Mucosa of descending colon (tissue), 3 donors: ENCODE data around the gene NFIX. TPM values are rescaled to one million over a fixed set of nuclear protein-coding genes. Genes with fewer than 3 reads are reported as not detected.
A peak's percentile ranks its signal among the peaks of the same experiment; 100 is the strongest.
"Not testable (repeated sequence)": the region's sequence is repeated elsewhere in the genome, so short reads cannot be mapped to it uniquely, and the experiment has no call there.

Source experiments
- ATAC-seq: fragments of 200-7000 bp; cut with Tn5 transposase; one replicate; pipeline ENCODE4 v1.9.1; 2020; ENCODE audit warnings: mild to moderate bottlenecking, moderate library complexity
- DNase-seq, 3 donors: peaks; one replicate each; pipeline ENCODE4 v3.0.0-alpha.2; 2020
- H3K36me3 ChIP-seq: fragments of 200-600 bp; one replicate; pipeline ENCODE4 v1.8.0; 2021; ENCODE audit warnings: low read depth, mild to moderate bottlenecking
- H3K4me1 ChIP-seq: fragments of 200-600 bp; one replicate; pipeline ENCODE4 v1.8.0; 2021; ENCODE audit warnings: low read depth, mild to moderate bottlenecking
- H3K4me3 ChIP-seq: fragments of 200-600 bp; one replicate; pipeline ENCODE4 v1.8.0; 2021; ENCODE audit warnings: mild to moderate bottlenecking
- H3K9me3 ChIP-seq: fragments of 200-600 bp; one replicate; pipeline ENCODE4 v1.8.0; 2021; ENCODE audit warnings: mild to moderate bottlenecking
- intact Hi-C, 2 donors: fragments of 100-400 bp; cut with DNase I in 1 of 2; cut with micrococcal nuclease in 1 of 2; formaldehyde crosslinking; loops; one replicate each; pipeline versions ENCODE4 v1.11.0 to v1.11.1; 2022; cut with DNase I, micrococcal nuclease
- total RNA-seq, 3 donors: library from RNA; stranded (reverse); fragmentation: NEBNext Ultra II Directional in 2 of 3; extraction: Animal tissue kit (Norgen Biotek cat#: 25700) in 2 of 3; gene quantifications; one replicate each; pipeline versions ENCODE4 v1.2.1 to v1.2.4, GENCODE V29; 2021 to 2023
- TF ChIP-seq, protein P1 (sequence below): fragments of 200-600 bp; IDR thresholded peaks from one replicate; pipeline ENCODE4 v1.8.0; 2022; ENCODE audit warnings: antibody characterized with exemption, mild to moderate bottlenecking
- donor health status: DM: no; HTN: no; CAD: no; lungs with moderate emphysema.
- donor health status: DM: no; HTN: no; CAD: no.
- donor health status: DM: no; HTN: yes; CAD: no.

The NFIX gene
- total RNA-seq, 3 donors from 2014 or later = 59.4 to 238 (median 64.6) TPM

DNA sequence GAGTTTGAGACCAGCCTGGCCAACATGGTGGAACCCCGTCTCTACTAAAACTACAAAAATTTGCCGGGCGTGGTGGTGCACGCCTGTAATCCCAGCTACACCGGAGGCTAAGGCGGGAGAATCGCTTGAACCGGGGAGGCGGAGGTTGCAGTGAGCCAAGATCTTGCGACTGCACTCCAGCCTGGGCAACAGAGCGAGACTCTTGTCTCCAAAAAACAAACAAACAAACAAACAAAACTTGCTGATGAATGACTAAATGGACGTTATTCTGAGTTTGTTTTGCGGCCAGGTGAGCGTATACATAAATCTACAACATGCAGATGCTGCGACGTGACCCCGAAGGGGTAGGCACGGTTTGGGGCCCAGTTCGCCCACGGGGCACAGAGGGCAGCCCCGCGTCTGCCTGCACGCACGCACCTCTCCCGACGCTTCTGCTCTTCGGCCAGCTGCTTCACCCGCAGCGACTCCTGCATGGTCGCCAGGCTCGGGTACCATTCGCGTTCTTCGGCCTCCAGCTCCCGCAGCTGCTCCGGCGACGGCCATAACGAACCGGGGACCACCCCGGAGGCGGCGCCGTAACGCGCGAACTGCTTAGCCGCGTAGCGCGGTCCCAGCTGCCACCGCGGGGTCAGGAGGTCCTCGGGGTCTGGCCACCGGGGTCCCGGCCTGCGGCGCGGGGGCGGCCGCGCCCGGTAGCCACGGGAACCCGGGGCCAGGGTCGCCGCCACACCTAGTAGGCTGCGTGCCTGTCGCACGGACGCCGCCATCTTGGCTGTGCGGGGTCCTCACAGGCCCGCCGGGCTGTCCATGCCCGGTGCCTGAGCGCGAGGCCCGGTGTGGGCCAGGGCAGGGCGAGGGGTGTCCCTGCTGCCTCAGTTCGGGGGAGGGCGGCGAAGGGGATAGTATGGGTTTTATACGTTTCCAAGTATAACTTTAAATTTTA, 38.6 kb upstream of the NFIX start, which contains the start of gene GADD45GIP1:
TSS of gene GADD45GIP1 (minus strand) at position 778 of the 943 bp plus-strand sequence. CDS start at position 767, 11 bp downstream.
- peaks cover 30% of the 10 kb centered on the region for H3K4me1 ChIP-seq
- ATAC-seq = peak; percentile 96
- TF ChIP-seq, protein P1, sequence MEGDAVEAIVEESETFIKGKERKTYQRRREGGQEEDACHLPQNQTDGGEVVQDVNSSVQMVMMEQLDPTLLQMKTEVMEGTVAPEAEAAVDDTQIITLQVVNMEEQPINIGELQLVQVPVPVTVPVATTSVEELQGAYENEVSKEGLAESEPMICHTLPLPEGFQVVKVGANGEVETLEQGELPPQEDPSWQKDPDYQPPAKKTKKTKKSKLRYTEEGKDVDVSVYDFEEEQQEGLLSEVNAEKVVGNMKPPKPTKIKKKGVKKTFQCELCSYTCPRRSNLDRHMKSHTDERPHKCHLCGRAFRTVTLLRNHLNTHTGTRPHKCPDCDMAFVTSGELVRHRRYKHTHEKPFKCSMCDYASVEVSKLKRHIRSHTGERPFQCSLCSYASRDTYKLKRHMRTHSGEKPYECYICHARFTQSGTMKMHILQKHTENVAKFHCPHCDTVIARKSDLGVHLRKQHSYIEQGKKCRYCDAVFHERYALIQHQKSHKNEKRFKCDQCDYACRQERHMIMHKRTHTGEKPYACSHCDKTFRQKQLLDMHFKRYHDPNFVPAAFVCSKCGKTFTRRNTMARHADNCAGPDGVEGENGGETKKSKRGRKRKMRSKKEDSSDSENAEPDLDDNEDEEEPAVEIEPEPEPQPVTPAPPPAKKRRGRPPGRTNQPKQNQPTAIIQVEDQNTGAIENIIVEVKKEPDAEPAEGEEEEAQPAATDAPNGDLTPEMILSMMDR = no peak

DNA sequence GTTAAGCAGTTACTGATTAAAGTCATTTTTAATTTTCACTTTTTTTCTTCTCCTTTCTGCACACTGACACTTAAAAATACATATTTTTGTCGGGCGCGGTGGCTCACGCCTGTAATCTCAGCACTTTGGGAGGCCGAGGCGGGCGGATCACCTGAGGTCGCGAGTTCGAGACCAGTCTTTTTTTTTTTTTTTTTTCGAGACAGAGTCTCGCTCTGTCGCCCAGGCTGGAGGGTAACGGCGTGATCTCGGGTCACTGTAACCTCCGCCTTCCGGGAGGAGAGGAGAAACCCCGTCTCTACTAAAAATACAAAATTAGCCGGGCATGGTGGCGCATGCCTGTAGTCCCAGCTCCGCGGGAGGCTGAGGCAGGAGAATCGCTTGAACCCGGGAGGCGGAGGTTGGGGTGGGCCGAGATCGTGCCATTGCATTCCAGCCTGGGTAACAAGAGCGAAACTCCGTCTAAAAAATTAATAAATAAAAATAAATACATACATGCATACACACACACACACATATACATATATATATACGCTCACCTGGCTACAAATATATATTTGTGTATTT, 37.8 kb upstream of the NFIX start:
- ATAC-seq = peak; percentile 14
- H3K9me3 ChIP-seq, H3K36me3 ChIP-seq, DNase-seq, intact Hi-C loops: not testable (repeated sequence)
- Histone ChIP-seq H3K4me3 (peak overlapping the region; percentile 81), H3K4me1 (peaks cover 30% of the 10 kb centered on the region)

More for the DNA sequence above, 38.6 kb upstream of the NFIX start, which contains the start of gene GADD45GIP1:
- Histone ChIP-seq H3K4me3 (peak within 1 kb of the TSS; percentile 81), H3K9me3 (no peaks in the 10 kb centered on the region), H3K36me3 (no peaks in the 10 kb centered on the region)
- peak; percentile 84 to 92 (median 88) for DNase-seq
- intact Hi-C loops = no loop called here

DNA sequence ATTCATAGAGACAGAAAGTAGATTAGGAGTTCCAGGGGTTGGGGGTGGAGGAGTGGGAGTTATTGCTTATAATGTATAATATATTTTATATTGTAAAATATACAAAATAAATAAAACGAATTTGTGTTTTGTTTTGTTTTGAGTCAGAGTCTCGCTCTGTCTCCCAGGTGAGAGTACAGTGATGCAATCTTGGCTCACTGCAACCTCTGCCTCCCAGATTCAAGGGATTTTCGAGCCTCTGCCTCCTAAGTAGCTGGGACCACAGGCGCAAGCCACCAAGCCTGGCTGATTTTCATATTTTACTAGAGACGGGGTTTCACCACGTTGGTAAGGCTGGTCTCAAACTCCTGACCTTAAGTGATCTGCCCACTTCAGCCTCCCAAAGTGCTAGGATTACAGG, 35.8 kb upstream of the NFIX start:
- Histone ChIP-seq H3K36me3 (no peaks in the 10 kb centered on the region), H3K4me1 (peaks cover 21% of the 10 kb centered on the region), H3K9me3 (no peaks in the 10 kb centered on the region), H3K4me3 (no peak overlapping the region)
- ATAC-seq (no peak), DNase-seq (no peak)
- intact Hi-C loops = no loop called here
- TF ChIP-seq, protein P1 = no peak

DNA sequence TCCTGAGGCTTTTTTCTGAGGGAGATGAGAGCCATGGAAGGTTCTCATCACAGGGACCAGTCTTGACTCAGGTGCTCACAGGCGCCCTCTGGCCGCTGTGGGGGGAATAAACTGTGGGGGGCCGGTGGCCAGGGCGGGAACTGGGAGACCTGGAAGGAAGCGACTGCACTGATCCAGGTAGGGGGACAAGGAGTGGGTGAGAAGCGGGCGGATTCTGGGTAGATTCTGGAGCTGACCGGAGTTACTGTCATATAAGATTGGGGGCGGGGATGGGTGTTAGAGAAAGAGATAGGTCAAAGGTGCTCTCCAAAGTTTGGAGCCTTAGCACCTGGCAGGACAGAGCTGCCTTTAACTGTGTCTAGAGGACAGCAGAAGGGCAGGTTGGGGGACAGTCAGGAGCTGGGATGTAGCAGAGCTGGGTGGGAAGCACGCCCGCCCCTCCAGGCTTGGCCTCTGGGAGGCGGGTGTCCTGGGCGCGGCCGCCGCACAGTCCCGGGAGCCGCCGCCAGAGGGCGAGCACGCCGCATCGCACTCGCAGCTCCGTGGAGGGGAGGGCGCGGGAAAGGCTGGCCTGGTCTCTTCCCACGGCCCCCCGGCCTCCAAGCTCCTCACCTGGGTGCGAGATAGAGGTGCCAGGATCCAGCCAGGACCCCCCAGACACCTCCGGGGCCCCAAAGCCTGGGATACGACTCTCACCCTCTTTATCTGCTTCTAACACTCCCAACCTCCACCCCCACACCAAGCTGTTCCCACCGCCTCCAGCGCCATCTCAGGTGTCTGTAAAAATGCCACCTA, 30.1 kb upstream of the NFIX start:
- intact Hi-C loops = no loop called here
- TF ChIP-seq, protein P1 = peak; percentile 95
- Histone ChIP-seq H3K36me3 (no peaks in the 10 kb centered on the region), H3K9me3 (no peaks in the 10 kb centered on the region), H3K4me1 (no peaks in the 10 kb centered on the region), H3K4me3 (peak overlapping the region; percentile 11)
- peak; percentile 98 for ATAC-seq
- peak; percentile 82 to 92 (median 88) for DNase-seq

GRCh38 chr19:12965812-12966135, 29.5 kb upstream of the NFIX start:
- H3K4me3 ChIP-seq = no peak overlapping the region
- no peaks in the 10 kb centered on the region for H3K36me3 ChIP-seq
- DNase-seq (no peak), ATAC-seq (no peak)
- no peaks in the 10 kb centered on the region for H3K4me1 ChIP-seq
- H3K9me3 ChIP-seq = no peaks in the 10 kb centered on the region
- intact Hi-C loops = no loop called here
- TF ChIP-seq, protein P1 = no peak
